CD4-positive, alpha-beta T cell treated with Interferon gamma for 1 hour (primary cell): Measurements from ENCODE around the gene RGP1.

Experiments used
- DNase-seq: peaks from one replicate; pipeline ENCODE4 v3.0.0-alpha.2; 2020

Gene RGP1, protein sequence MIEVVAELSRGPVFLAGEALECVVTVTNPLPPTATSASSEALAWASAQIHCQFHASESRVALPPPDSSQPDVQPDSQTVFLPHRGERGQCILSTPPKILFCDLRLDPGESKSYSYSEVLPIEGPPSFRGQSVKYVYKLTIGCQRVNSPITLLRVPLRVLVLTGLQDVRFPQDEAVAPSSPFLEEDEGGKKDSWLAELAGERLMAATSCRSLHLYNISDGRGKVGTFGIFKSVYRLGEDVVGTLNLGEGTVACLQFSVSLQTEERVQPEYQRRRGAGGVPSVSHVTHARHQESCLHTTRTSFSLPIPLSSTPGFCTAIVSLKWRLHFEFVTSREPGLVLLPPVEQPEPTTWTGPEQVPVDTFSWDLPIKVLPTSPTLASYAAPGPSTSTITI

DNA sequence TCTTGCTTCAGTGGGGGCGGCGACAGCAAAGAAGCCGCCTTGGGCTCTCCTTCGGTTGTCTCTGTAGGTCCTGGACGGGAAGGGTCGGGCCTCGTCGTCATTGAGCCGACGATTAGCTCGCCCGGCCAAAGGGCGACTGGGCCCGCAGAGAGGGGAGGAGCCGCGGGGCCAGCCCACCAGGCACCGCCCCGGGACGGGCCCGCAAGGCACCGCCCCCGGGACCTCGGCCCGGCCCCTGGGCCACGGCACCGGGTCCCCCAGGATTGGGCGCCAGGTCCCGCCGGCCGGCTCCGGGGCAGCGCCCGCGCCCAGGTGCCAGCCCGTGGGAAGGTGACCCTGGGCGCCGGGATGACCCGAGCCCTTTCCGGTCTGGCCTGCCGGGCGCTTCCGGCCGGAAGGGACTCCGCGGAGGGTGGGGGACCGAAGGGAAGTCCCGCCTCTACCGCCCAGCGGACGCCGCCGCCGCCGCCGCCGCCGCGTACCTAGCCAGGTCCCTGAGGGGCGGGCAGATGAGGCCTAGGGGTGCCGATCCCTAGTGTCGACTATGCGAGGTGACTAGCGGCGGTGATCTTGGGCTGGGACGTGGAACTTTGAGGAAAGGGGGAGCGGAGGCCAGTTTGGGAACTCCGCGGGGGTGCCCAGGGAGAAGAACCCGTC, at the start of gene RGP1, which contains the start of gene GBA2:
Gene RGP1 (plus strand): TSS at position 430 of the 657 bp plus-strand sequence. CDS start 469 bp downstream, outside the sequence.
Gene GBA2 (minus strand): TSS at position 371 of the 657 bp plus-strand sequence. CDS start 524 bp downstream, outside the sequence.
- peak; percentile 65 for DNase-seq

DNA sequence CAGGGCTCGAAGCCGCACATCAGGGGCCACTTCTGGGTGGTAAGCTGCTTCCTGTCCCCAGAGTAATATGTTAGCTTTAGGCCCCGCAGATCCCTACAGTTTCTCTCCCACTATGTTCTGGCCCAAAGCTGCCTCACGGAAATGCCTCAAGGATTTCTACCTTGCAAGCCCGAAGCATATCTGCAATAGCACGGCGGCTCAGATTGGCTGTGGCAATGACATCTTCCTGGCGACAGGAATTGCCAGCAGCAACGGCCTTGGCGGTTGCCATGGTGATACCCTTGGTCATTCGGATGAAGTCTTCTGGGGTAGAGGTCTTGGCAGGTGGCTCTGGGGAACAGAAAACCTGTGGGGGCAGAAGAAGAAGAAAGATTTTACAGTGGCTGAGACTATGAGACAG, 49.1 kb upstream of the RGP1 start:
- DNase-seq = no peak

DNA sequence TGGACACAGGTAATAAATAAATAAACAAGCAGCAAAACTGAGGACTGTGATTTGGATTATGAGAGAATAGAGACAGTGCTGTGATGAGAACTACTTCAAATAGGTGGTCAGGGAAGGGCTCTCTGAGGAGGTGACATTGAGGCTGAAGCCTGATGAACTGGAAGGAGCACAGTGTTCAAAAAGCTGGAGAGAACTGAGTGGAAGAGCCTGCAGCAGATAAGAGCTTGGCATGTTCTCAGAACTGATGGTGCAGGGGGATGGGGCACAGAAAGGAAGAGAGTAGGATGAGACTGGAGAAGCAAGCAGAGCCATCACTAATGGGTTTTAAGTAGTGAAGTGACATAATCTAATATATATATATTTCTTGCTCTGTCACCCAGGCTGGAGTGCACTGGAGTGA, 48.1 kb upstream of the RGP1 start:
- DNase-seq = no peak

DNA sequence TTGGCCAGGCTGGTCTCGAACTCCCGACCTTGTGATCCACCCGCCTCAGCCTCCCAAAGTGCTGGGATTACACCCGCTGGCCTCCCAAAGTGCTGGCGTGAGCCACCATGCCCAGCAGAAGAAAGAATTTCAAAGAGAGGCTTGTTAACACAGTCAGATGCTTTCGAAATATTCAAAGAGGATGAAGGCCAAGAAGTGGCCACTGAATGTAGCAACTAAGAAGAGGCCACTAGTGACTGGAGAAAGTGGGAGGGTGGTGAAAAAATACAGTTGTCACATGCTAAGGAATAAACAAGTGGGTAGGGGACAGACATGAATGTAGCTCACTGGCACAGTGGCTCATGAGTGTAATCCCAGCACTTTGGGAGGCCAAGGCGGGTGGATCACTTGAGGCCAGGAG, 46.4 kb upstream of the RGP1 start:
- DNase-seq = no peak

DNA sequence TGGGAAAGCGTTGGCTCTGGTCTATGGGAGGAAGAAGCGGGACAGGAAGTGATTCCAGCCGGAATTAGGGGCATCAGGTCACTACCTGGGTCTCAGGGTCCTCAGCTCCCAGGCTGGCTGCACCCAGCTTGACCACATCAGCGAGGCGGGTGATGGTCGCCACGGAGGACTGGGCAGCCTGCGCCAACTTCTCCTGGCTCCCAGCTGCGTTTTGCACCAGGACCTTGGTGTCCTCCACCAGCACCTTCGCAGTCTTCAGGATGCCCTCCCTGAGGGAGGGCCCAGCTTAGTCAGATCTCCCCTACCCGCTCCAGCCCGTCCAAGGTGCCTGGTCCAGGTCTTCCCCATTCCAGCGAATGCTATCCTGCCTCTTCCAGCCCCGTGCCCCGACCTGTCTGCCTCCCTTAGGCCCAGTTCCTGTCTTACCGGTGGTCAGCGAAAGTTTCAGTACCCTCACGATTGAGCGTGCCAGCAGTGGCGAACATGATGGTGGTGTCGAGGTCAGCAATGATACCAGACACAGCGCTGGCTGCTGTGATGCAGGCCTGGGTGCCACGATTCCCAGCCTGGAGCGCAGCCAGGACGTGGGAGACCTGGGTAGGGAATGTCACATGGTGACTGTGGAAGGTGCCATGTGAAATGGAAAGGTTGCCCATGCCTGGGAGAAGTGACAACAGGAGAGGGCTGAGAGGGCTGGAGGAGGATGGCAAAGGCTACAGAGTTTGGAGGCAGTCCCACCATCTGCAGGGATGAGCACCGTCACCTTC, 45.0 kb upstream of the RGP1 start:
- no peak for DNase-seq

DNA sequence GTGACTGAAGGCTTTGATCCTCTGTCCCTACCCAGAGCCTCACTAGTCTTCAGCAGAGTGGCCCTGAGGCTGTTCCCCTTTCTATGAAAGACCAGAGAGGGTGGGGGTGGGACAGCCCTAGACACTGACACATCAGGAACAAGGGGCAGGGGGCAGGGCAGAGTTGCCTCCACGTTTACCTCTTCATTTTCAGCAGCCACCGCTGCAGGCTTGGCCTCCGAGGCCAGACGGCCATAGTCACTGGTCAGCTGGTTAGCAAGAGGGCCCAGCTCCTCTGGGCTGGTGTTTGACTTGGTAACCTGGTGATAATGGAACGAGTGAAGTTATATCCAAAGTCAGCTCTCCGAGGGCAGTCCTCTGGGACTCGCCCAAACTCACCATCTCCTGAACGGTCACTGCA, 43.7 kb upstream of the RGP1 start:
- DNase-seq = no peak

DNA sequence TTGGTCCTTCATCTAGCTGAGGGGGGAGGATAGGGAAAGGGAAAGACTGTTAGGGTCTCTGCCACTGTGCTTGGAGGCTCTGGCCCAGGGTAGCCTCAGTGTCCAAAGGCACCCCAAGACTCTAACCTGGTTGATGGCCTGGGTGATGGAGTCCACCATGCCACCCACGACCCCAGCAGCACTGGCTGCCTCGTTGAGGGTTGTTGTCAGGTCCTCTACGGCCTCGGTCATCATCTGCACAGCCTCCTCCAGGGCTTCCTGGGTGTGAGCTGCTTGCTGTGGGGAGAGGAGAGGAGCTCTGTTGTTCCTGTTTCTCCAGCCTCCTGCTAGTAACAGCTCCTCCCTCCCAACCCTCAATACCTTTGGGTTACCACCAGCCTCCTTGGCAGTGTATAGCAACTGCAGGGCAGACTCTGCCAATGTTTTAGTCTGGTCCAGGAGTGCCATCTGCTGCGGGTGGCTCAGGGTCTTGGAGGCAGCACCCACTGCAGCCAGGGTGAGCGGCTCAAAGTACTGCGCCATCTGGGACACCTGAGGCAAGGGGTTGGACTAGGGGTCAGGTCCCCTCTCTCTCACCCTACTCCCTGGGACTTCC, 43.2 kb upstream of the RGP1 start:
- no peak for DNase-seq

DNA sequence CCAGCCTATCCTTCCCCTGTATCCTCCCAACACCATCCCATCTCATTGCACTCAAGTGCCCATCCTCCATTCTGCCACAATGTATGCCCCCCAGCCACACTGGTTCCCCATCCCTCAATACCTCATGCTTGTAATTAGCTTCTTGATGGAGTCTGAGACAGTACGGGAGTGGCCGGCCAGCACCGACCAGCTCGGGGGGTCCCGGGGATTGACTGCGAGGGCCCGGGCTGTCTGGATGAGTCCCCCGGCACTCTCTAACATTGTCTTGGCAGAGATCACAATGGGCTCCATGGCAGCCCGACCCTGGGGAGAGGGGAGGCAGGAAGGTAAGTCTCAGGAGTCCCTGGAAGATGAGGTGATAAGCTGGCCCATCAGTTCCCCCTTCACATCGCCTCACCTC, 42.1 kb upstream of the RGP1 start:
- no peak for DNase-seq

DNA sequence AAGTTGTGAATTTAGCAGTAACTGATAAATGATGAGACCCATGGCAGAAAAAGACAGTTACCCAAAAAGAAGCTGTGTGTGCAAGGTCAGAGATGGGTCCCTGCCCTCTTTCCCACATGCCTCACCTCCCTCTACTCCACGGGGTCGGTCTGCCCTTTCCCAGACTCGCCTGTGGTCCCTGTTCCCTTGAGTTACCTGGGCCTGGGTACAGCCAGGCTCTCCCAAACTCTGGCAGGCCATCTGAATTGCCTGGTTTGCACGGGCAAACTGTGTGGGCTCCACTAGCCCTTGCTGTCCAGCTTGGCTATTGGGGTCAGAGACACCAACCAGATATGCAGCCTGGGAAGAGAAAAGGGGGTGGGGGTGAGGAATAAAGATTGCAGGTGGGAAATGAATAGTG, 40.9 kb upstream of the RGP1 start:
- no peak for DNase-seq

DNA sequence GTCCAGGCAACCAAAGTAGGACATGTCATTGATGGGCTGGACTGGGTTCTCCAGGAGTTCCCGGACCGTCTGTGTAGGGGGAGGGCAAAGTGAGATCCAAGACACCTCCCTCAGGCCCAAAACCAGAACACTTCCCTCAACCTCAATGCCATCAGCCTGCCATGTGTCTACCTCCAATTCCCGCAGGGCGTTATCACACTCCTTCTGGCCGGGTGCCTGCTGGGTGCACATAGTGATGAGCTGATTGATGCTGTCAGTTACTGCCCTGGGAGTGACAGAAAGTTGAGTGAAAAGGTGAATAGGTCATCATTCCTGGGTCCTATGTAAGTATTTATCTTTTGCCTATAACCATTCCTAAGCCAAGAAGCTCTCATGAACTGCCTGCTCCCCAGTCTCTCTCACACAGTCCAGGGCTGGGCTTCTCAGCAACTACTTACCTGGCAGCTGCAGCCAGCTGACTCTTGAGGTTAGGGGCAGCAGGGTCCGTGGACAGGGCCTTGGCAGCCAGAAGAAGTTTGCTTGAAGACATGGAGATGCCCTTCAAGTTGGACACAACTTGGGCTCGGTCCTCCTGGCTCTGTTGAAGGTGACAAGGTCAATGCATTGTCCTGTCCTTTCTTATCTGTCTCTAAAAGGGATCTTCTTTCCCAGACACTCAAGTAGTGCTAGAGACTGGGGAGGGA, 38.1 kb upstream of the RGP1 start:
- DNase-seq = no peak

DNA sequence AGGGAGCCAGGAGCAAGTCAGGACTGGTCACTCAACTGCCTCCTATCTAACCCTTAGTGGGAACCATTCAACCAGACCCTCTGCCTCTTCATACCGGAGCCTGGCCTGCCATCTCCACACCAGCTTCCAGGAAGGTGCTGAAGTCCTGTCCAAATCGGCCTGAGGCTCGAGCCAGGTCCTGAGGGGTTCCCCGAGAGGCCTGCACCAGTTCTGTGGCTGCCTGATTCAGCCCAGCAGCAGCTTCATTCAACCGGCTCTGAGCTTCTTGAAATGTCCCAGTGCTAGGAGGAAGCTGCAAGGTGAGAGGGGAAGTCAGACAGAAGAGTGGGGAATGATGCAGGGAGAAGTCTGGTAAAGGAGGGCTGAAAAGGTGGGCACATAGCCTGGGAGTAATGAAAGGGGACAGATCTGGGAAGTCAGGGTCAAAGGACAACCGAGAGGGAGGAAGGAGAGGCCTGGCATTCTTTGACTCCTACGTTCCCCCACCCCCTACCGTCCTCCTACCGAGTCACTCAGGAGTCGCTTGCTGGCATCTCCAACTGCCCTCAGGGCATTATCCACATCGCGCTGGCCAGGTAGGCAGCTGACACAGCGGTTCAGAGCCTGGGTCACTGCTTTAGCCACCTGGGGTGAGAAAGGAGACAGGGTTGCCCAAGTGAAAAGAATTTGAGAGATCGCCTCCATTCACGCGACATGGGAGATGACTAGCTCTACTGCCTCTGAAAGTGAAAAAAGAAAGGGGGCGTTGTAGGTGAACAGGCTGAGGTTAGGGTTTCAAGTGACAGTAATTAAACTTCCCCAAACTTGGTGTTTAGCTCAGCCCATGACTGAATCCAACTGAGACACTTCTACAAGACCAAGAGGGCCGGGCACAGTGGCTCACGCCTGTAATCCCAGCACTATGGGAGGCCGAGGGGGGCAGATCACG, 37.3 kb upstream of the RGP1 start:
- DNase-seq = no peak

DNA sequence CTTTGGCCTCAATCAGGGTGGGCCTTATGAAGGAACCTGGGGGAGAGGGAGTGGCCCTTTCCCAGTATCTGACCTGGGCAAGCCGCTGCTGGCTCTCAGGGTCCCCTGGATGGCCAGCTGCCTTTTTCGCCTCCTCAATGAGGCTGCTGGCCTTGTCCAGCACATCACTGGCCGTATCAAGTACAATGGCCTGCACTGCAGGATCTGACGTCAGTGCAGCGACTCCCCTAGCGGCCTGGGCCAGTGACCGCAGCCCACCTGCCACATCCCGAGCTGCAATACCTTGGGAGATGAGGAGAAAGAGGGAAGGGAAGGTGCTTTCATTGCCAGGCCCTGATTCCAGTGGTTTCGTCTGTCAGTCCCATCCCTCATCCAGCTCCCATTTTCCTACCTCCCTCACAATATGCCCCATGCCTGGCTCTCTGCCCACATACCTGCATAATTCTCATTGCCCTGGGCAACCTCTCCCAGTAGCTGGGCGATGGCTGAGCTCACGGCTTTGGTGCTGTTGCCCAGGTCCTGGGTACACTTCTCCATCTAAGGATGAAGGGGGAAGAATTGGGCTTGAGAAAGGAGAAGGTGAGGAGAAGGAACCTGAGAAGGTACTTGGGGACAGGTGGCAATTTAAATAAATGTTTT, 36.2 kb upstream of the RGP1 start:
- DNase-seq = no peak

DNA sequence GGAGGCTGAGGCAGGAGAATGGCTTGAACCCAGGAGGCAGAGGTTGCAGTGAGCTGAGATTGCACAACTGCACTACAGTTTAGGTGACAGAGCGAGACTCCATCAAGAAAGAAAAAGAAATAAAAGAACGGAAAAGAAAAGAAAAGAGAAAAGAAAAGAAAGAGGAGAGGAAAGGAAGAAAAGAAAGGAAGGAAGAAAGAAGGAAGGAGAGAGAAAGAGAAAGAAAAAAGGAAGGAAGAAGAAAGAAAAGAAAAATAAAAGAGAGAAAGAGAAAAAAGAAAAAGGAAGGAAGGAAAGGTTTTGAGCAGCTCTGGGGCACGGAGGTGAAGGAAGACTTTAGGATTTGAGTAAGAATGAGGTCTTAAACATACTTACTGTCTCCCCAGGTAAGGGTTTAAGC, 35.5 kb upstream of the RGP1 start:
- DNase-seq = no peak

DNA sequence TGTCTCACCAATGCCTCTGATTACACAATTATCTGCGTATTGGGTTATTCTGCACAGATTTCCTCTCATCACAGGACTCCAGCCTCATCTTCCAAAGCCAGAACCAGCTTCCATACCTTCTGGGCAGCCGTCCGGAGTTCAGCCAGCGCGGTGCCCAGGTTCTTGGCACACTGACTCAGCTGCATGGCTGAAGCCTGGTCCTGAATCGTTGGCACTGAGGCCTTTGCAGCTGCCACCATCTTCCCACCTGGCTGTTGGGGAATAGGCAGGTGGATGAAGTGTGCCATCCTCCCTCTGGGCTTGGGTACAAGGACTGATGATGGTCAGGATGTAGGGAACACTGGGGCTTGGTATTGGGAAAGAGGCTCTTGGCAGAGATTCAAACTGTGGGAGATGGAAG, 35.0 kb upstream of the RGP1 start:
- no peak for DNase-seq

DNA sequence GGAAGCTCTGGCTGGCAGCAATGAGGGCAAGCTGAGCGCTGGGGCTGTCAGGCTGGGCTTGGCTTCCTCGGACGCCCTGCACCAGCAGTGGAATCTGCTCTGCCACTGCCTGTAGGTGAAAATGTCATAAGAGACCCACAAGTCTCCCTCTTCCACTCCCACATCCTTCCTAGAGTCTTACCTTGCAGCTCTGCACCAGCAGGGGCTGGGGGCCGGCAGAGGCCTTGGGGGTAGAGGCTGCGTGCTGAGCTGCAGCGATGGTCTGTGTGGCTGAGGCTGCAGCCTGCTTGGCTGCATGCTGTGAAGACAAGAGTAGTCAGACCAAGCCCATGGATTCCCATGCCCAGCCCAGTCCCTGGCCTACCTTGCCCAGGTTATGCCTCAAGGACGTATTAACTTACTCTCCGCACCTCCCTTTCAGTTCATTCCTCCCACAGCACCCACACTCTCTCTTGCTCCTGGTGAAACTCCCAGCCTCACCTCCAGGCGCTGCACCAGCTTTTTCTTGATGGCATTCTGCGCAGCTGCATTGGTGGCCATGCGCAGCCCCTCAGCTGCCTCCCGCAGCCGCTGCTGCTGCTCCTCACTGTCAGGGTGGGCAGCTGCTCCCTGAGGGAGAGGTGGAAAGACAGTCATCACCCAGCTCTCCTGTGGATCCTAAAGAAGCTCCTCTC, 34.4 kb upstream of the RGP1 start:
- DNase-seq = no peak

DNA sequence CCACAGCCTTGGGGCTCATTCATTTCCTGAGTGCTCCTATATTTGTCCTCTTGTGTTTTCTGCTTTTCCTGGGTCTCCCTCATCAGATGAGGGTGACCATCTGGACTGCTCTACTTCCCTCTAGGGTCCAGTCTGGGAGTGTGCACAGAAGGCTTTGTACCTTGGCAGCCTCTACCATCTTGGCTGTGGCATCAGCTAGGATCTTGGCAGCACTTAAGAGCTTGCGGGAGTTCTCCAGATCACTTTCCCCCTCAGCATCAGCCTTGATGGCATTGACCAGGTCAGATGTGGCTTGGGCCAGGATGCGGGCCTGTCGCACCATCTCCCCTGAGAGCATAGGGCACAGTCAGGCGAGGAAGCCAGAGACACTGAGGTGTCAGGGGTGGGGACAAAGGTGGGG, 32.9 kb upstream of the RGP1 start:
- DNase-seq = no peak

DNA sequence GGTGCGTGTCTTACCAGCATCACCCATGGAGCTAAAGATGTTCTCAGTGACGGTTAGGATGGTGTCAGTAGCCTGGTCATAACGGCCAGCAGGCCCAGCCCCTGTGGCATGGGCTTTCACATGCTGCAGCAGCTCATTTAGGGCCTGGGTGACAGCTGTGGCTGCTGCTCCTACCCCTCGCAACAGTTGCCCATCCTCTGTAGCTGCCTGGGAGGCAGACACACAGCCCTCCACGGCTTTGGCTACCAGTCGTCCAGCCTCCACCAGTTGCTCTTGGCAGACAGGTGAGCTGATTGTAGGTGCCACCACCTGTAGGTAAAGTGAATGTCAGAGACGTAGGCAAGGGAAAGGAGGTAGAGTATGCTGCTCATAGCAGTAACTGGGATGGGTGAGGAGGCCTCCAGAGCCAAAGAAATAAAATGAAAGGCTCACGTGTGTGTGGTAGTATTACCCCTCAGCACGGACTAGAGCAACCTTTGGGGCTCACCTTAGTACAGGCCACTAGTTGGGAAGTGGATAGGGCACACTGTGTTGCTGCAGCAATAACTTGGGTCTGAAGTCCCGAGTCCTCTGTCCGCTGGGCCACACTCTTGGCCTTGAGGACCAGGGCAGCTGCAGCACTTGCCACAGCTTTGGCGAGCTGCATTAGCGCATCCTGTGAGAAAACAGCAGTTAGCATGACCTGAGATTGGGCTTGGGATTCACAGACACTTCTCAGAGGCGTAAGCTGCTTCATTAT, 31.8 kb upstream of the RGP1 start:
- no peak for DNase-seq

DNA sequence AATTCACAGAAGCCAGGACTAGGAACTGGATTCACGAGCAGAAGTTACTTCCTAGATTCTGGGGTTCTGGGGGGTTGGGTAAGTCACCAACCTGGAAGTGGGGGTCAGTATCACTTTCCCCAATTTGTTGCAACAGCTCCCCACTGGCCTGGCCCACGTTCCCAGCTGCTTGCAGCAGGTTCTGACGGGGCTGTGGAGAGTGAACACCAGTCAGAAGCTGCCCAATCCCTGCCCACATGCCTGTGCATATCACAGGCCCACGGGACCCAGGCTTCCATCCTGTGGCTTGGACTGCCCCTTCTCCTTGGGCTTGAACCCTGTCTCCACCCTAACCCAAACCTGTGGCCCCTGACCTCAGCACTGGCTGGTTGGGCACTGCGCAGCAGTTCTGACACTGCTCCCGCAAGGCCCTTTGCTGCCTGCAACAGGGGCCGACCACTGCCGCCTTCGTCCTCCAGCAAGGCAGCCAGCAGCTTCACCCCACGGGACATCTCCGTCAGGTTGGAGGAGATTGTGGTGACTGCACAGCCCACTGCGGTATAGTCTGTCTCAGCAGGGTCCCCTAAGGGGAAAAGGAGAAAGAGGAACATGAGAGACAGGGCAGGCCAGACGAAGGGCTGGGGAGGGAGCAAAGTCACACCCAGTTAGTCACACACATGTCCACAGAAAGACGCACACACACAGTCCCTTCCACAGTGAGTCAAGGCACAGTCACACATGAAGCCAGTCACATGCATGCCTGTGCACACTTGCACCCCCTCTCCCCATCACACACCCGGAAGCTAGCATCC, 30.2 kb upstream of the RGP1 start:
- peak; percentile 58 for DNase-seq

DNA sequence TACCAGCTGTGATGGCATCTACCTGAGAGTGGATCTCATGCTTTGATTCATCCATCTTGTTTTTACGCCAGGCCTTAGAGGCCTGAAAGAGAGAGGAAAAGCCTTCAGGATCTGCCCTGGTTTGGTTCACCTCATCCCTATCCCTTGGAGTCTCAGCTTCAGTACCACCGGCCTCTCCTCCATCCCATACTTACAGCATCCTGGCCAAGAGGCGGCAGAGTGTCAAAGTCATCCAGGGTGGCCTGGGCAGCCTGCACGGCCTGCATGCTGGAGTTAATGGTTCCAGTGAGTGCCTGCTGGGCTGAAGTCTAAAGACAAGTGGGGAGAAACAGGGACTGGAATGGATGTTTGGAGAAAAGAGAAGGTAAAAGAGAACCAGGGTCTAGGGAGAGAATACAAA, 29.5 kb upstream of the RGP1 start:
- DNase-seq = no peak
